HCT116 (cell line): ENCODE results near the gene GDPD2. TPM values are rescaled to one million over a fixed set of nuclear protein-coding genes. Genes with fewer than 3 reads are reported as not detected.

Experiments
- ATAC-seq: fragments of 200-7000 bp; cut with Tn5 transposase; 2 replicates; pipeline ENCODE4 v1.9.1; 2020; ENCODE audit warnings: mild to moderate bottlenecking, moderate library complexity
- BruUV-seq: library from RNA; stranded (reverse); fragments of 400-500 nt; replicated peaks from 2 replicates; lab custom pipeline; 2021; lab: Mats Ljungman, UMichigan
- CTCF ChIA-PET: fragments of 300-600 bp; sonication (Branson Sonifier 250); formaldehyde crosslinking; loops from one replicate; lab custom pipeline; 2021; ENCODE audit warnings: antibody characterized with exemption; lab: Charles Lee
- POLR2A ChIA-PET: fragments of 300-600, 350-600 bp; sonication (Branson Sonifier 250); formaldehyde crosslinking; loops from one replicate; lab custom pipeline; 2021; ENCODE audit warnings: antibody characterized with exemption; lab: Charles Lee
- RAD21 ChIA-PET, 2 experiments: fragments of 300-600 bp; sonication (Branson Sonifier 250); formaldehyde crosslinking; loops; one replicate each; lab custom pipeline; 2023; ENCODE audit warnings: low total read pairs in 2 of 2; ENCODE audit not compliant: uncharacterized antibody in 2 of 2, unreplicated experiment in 2 of 2, low non-redundant PET in 1 of 2; lab: Charles Lee
- DNase-seq: peaks from one replicate; pipeline ENCODE4 v3.0.0-alpha.2; 2010; ENCODE audit warnings: low read depth, low spot score
- H2AFZ ChIP-seq: fragments of 200-600 bp; shearing (Covaris generic), sonication (generic); 2 replicates; pipeline ENCODE4 v1.6.1; 2017; ENCODE audit warnings: low read depth, mixed run types, mixed read lengths, antibody characterized with exemption, low read length; ENCODE audit not compliant: poor library complexity, severe bottlenecking
- H3K27ac ChIP-seq: 2 replicates; pipeline ENCODE4 v1.5.1; 2012; ENCODE audit warnings: low read depth, low read length
- H3K27me3 ChIP-seq: fragments of 200-600 bp; sonication (generic); 2 replicates; pipeline ENCODE4 v1.6.1; 2016; ENCODE audit warnings: mixed run types, low read length, mixed read lengths; ENCODE audit not compliant: insufficient read depth
- H3K36me3 ChIP-seq, 2 experiments: fragments of 200-500 bp in 1 of 2; fragments of 200-600 bp in 1 of 2; sonication (Bioruptor generic) in 1 of 2; sonication (generic) in 1 of 2; 2 replicates each; pipeline versions ENCODE4 v1.5.1 to v1.6.1; 2014 to 2016; ENCODE audit warnings: low read length in 2 of 2, inconsistent platforms in 1 of 2, mixed read lengths in 1 of 2, mixed run types in 1 of 2; ENCODE audit not compliant: insufficient read depth in 2 of 2, control insufficient read depth in 1 of 2
- H3K4me1 ChIP-seq, 2 experiments: fragments of 200-600 bp in 1 of 2; sonication (generic) in 1 of 2; 2 replicates each; pipeline versions ENCODE4 v1.5.1 to v1.6.1; 2012 to 2017; ENCODE audit warnings: low read length in 2 of 2, inconsistent platforms in 1 of 2, mild to moderate bottlenecking in 1 of 2, mixed read lengths in 1 of 2, mixed run types in 1 of 2, moderate library complexity in 1 of 2; ENCODE audit not compliant: insufficient read depth in 2 of 2, control insufficient read depth in 1 of 2
- H3K4me2 ChIP-seq: fragments of 200-600 bp; sonication (generic); 2 replicates; pipeline ENCODE4 v1.6.1; 2017; ENCODE audit warnings: mixed run types, low read length, mixed read lengths
- H3K4me3 ChIP-seq, 2 experiments: fragments of 200-600 bp in 1 of 2; sonication (generic) in 1 of 2; replicated peaks in 1 of 2; 2 replicates each; pipeline ENCODE4 v1.5.1; 2011 to 2016; ENCODE audit warnings: low read length in 2 of 2, control low read depth in 1 of 2, low read depth in 1 of 2, mild to moderate bottlenecking in 1 of 2, mixed read lengths in 1 of 2, mixed run types in 1 of 2
- H3K79me2 ChIP-seq: fragments of 200-600 bp; sonication (generic); 2 replicates; pipeline ENCODE4 v1.6.1; 2017; ENCODE audit warnings: mild to moderate bottlenecking, mixed run types, low read length, moderate library complexity, mixed read lengths; ENCODE audit not compliant: insufficient read depth
- H3K9ac ChIP-seq: fragments of 200-600 bp; sonication (generic); 2 replicates; pipeline ENCODE4 v1.6.1; 2016; ENCODE audit warnings: low read length, mixed read lengths
- H3K9me2 ChIP-seq: fragments of 200-600 bp; sonication (generic), shearing (Covaris generic); 2 replicates; pipeline ENCODE4 v1.6.1; 2017; ENCODE audit warnings: mixed run types, mild to moderate bottlenecking, moderate library complexity; ENCODE audit not compliant: insufficient read depth
- H3K9me3 ChIP-seq, 2 experiments: fragments of 200-500 bp in 1 of 2; fragments of 200-600 bp in 1 of 2; sonication (Bioruptor generic) in 1 of 2; sonication (generic) in 1 of 2; 2 replicates each; pipeline ENCODE4 v1.6.1; 2014 to 2017; ENCODE audit warnings: low read length in 2 of 2, mixed read lengths in 2 of 2, inconsistent platforms in 1 of 2, low read depth in 1 of 2, mild to moderate bottlenecking in 1 of 2, mixed run types in 1 of 2, moderate library complexity in 1 of 2; ENCODE audit not compliant: control insufficient read depth in 1 of 2, insufficient read depth in 1 of 2
- H4K20me1 ChIP-seq: fragments of 200-600 bp; sonication (generic), shearing (Covaris generic); 2 replicates; pipeline ENCODE4 v1.6.1; 2017; ENCODE audit warnings: mixed run types, mild to moderate bottlenecking, moderate library complexity; ENCODE audit not compliant: insufficient read depth
- CBX3 ChIP-seq: IDR thresholded peaks from 2 replicates; pipeline ENCODE4 v1.6.1; 2012; ENCODE audit warnings: low read depth
- ELF1 ChIP-seq: IDR thresholded peaks from 2 replicates; pipeline ENCODE4 v1.6.1; 2012; ENCODE audit warnings: low read depth, borderline replicate concordance
- EZH2 ChIP-seq: fragments of 200-600 bp; sonication (generic); IDR thresholded peaks from 2 replicates; pipeline ENCODE4 v1.6.1; 2017; ENCODE audit warnings: antibody characterized with exemption, mixed run types
- EZH2phosphoT487 ChIP-seq: fragments of 200-600 bp; IDR thresholded peaks from 2 replicates; pipeline ENCODE4 v1.6.1; 2018; ENCODE audit warnings: antibody characterized with exemption, borderline replicate concordance
- POLR2AphosphoS5 ChIP-seq: IDR thresholded peaks from 2 replicates; pipeline ENCODE4 v1.6.1; 2011; ENCODE audit warnings: mild to moderate bottlenecking, low read depth, low read length, moderate library complexity
- RAD21 ChIP-seq: IDR thresholded peaks from 2 replicates; pipeline ENCODE4 v1.6.1; 2012; ENCODE audit warnings: low read depth, mild to moderate bottlenecking
- SIN3A ChIP-seq: IDR thresholded peaks from 2 replicates; pipeline ENCODE4 v1.6.1; 2012; ENCODE audit warnings: low read depth
- SRF ChIP-seq: IDR thresholded peaks from 2 replicates; pipeline ENCODE4 v1.6.1; 2012; ENCODE audit warnings: low read depth
- TCF7L2 ChIP-seq: IDR thresholded peaks from 2 replicates; pipeline ENCODE4 v1.7.0; 2011; ENCODE audit warnings: borderline replicate concordance, inconsistent platforms; ENCODE audit not compliant: insufficient read depth, insufficient read length; ENCODE audit errors: extremely low read depth
- ZBTB33 ChIP-seq: IDR thresholded peaks from 2 replicates; pipeline ENCODE4 v1.6.1; 2011; ENCODE audit warnings: mild to moderate bottlenecking, low read length, moderate library complexity; ENCODE audit not compliant: insufficient replicate concordance; ENCODE audit errors: extremely low read depth
- intact Hi-C: fragments of 100-400 bp; cut with micrococcal nuclease; formaldehyde crosslinking; loops from 2 replicates; pipeline ENCODE4 v1.10.0; 2022
- total RNA-seq: library from RNA; stranded (reverse); gene quantifications from one replicate; pipeline ENCODE4 v1.2.1, GENCODE V29; 2021; ENCODE audit not compliant: unreplicated experiment
- TF ChIP-seq, protein P1 (sequence below), 3 experiments: fragments of 200-600 bp in 1 of 3; sonication (generic) in 1 of 3; IDR thresholded peaks in 2 of 3; conservative IDR thresholded peaks in 1 of 3; 2 replicates each; pipeline ENCODE4 v1.5.1; 2012 to 2017; ENCODE audit warnings: low read depth in 2 of 3, low read length in 2 of 3, antibody characterized with exemption in 1 of 3, borderline replicate concordance in 1 of 3, control low read depth in 1 of 3, mild to moderate bottlenecking in 1 of 3, mixed read lengths in 1 of 3, mixed run types in 1 of 3, moderate library complexity in 1 of 3; ENCODE audit not compliant: insufficient read depth in 1 of 3
- TF ChIP-seq, protein P2 (sequence below): IDR thresholded peaks from 2 replicates; pipeline ENCODE4 v1.6.1; 2012
- TF ChIP-seq, protein P3 (sequence below): IDR thresholded peaks from 2 replicates; pipeline ENCODE4 v1.6.1; 2012; ENCODE audit warnings: low read depth

The GDPD2 gene
- total RNA-seq, 1 experiment from 2014 or later: not detected

DNA sequence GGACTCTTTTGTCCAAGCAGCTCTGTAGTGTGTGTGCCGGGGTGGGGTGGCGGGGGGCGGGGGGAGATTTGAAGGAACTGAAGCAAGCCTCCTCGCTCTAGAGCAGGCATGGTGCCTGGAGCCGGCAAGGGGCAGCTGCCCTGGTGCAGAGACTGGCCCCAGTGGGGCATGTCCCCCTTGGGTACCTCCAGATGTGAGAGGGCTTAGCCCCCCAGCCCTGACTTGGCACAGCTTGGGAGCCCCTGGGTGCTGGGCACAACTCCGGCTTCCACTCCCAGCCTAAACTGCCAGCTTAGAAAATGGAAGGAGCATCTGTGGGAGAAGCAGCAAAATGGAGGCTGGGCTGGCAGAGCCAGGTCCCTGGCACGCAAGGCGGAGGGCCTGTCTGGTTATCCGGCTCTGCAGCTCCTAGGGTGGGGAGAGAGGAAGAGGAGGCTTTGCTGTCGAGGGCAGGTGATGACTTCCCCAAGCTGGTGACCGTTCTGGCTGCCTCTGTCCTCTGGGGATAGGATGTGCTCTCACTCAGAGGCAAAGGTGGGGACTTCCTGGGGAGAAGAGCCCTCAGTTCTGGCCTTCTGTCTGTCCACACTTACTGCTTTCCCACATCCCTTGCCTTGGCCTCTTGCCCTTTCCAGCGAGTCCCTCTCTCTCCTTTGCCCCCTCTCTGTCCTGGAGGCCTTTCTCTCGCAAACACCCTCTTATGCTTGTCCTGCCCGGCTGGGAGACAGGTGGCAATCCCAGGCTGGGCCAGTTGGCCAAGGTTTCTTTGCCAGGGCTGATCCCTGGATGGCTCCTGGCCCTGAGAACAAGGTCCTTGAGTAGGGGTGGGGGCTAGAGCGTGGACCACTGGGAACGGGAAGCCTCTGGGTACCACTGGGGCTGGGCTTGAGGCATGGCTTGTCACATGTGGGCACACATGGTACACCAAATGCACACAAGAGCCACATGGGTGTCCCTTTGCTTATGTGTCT lies 23.6 kb downstream of the GDPD2 start:
- DNase-seq (no peak), ATAC-seq (no peak)
- Histone ChIP-seq H3K36me3 (no peaks in the 10 kb centered on the region), H3K4me3 (no peak overlapping the region), H4K20me1 (no peaks in the 10 kb centered on the region), H3K27ac (no peak overlapping the region), H3K9me2 (no peaks in the 10 kb centered on the region), H3K79me2 (no peaks in the 10 kb centered on the region), H2AFZ (no peak overlapping the region), H3K4me1 (peaks cover 0 to 3% of the 10 kb centered on the region in 2 experiments; a peak in 2 of 4 replicates), H3K9me3 (no peaks in the 10 kb centered on the region), H3K4me2 (no peak overlapping the region), H3K9ac (no peak overlapping the region), H3K27me3 (no peaks in the 10 kb centered on the region)
- no TSS peak for BruUV-seq
- ChIA-PET POLR2A (no interaction called here), RAD21 (no interaction called here), CTCF (no interaction called here)
- TF ChIP-seq RAD21: no peak
- no peak for TF ChIP-seq POLR2AphosphoS5
- TF ChIP-seq SIN3A: no peak
- TF ChIP-seq, protein P1, sequence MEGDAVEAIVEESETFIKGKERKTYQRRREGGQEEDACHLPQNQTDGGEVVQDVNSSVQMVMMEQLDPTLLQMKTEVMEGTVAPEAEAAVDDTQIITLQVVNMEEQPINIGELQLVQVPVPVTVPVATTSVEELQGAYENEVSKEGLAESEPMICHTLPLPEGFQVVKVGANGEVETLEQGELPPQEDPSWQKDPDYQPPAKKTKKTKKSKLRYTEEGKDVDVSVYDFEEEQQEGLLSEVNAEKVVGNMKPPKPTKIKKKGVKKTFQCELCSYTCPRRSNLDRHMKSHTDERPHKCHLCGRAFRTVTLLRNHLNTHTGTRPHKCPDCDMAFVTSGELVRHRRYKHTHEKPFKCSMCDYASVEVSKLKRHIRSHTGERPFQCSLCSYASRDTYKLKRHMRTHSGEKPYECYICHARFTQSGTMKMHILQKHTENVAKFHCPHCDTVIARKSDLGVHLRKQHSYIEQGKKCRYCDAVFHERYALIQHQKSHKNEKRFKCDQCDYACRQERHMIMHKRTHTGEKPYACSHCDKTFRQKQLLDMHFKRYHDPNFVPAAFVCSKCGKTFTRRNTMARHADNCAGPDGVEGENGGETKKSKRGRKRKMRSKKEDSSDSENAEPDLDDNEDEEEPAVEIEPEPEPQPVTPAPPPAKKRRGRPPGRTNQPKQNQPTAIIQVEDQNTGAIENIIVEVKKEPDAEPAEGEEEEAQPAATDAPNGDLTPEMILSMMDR (IDR thresholded peaks at IDR 0.05 in 2 of 3, conservative IDR thresholded peaks at IDR 0.05 in 1 of 3; ENCODE audit: borderline replicate concordance in 1 of 3, insufficient read depth in 1 of 3, low read depth in 2 of 3, low read length in 2 of 3): no peak
- TF ChIP-seq ZBTB33: no peak
- TF ChIP-seq EZH2: no peak
- TF ChIP-seq SRF: no peak
- TF ChIP-seq CBX3: no peak
- no peak for TF ChIP-seq EZH2phosphoT487
- TF ChIP-seq, protein P2, sequence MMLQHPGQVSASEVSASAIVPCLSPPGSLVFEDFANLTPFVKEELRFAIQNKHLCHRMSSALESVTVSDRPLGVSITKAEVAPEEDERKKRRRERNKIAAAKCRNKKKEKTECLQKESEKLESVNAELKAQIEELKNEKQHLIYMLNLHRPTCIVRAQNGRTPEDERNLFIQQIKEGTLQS: no peak
- TF ChIP-seq, protein P3, sequence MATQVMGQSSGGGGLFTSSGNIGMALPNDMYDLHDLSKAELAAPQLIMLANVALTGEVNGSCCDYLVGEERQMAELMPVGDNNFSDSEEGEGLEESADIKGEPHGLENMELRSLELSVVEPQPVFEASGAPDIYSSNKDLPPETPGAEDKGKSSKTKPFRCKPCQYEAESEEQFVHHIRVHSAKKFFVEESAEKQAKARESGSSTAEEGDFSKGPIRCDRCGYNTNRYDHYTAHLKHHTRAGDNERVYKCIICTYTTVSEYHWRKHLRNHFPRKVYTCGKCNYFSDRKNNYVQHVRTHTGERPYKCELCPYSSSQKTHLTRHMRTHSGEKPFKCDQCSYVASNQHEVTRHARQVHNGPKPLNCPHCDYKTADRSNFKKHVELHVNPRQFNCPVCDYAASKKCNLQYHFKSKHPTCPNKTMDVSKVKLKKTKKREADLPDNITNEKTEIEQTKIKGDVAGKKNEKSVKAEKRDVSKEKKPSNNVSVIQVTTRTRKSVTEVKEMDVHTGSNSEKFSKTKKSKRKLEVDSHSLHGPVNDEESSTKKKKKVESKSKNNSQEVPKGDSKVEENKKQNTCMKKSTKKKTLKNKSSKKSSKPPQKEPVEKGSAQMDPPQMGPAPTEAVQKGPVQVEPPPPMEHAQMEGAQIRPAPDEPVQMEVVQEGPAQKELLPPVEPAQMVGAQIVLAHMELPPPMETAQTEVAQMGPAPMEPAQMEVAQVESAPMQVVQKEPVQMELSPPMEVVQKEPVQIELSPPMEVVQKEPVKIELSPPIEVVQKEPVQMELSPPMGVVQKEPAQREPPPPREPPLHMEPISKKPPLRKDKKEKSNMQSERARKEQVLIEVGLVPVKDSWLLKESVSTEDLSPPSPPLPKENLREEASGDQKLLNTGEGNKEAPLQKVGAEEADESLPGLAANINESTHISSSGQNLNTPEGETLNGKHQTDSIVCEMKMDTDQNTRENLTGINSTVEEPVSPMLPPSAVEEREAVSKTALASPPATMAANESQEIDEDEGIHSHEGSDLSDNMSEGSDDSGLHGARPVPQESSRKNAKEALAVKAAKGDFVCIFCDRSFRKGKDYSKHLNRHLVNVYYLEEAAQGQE: no peak
- no peak for TF ChIP-seq ELF1
- no peak for TF ChIP-seq TCF7L2
- intact Hi-C loops: no loop called here
